GM19468 (cell line): Measurements from ENCODE around the gene LCN15.

Source experiments
- ATAC-seq: cut with Tn5 transposase; IDR thresholded peaks from one replicate; pipeline ENCODE4 v1.9.1; 2021; ENCODE audit warnings: mild to moderate bottlenecking, moderate library complexity, moderate number of reproducible peaks; ENCODE audit not compliant: unreplicated experiment; ENCODE audit errors: extremely low read depth

LCN15 gene

GRCh38 chr9:136743639-136744211, 20.6 kb downstream of the LCN15 start:
- no peak for ATAC-seq

GRCh38 chr9:136742591-136743391, 21.5 kb downstream of the LCN15 start, which contains the start of gene LCN10:
TSS of gene LCN10 (minus strand) at chr9:136742940. CDS start at chr9:136742903, 37 bp downstream.
- no peak for ATAC-seq

- ATAC-seq: no peak
Observed at GRCh38 chr9:136741883-136742571, 22.3 kb downstream of the LCN15 start.

GRCh38 chr9:136740971-136741882, 23.1 kb downstream of the LCN15 start:
- no peak for ATAC-seq

- ATAC-seq: no peak
Observed at GRCh38 chr9:136740491-136740890, 23.8 kb downstream of the LCN15 start.

GRCh38 chr9:136740069-136740468, 24.2 kb downstream of the LCN15 start:
- no peak for ATAC-seq

- no peak for ATAC-seq
Observed at GRCh38 chr9:136739509-136739908, 24.8 kb downstream of the LCN15 start.

GRCh38 chr9:136738960-136739359, 25.4 kb downstream of the LCN15 start:
- no peak for ATAC-seq

- no peak for ATAC-seq
Observed at GRCh38 chr9:136735812-136736480, 28.4 kb downstream of the LCN15 start.

- no peak for ATAC-seq
Observed at GRCh38 chr9:136734837-136735496, 29.4 kb downstream of the LCN15 start.

GRCh38 chr9:136733611-136734010, 30.7 kb downstream of the LCN15 start:
- ATAC-seq: no peak

- no peak for ATAC-seq
Observed at GRCh38 chr9:136732444-136733178, 31.7 kb downstream of the LCN15 start.

GRCh38 chr9:136729926-136730325, 34.4 kb downstream of the LCN15 start:
- no peak for ATAC-seq

- no peak for ATAC-seq
Observed at GRCh38 chr9:136729144-136729543, 35.2 kb downstream of the LCN15 start.

- no peak for ATAC-seq
Observed at GRCh38 chr9:136728548-136729123, 35.7 kb downstream of the LCN15 start.

GRCh38 chr9:136728080-136728547, 36.2 kb downstream of the LCN15 start:
- peak; percentile 38 for ATAC-seq

- ATAC-seq: no peak
Observed at GRCh38 chr9:136726631-136727191, 37.6 kb downstream of the LCN15 start.

GRCh38 chr9:136726118-136726517, 38.2 kb downstream of the LCN15 start:
- no peak for ATAC-seq
